H9 (cell line): ENCODE results near the gene RUNX2. TPM values are rescaled to one million over a fixed set of nuclear protein-coding genes. Genes with fewer than 3 reads are reported as not detected.

Experiments
- DNase-seq: peaks from one replicate; pipeline ENCODE4 v3.0.0-alpha.2; 2017
- H2AFZ ChIP-seq: one replicate; pipeline ENCODE4 v1.6.1; 2013; ENCODE audit warnings: mild to moderate bottlenecking, low read length, control low read depth, moderate library complexity
- H2AK5ac ChIP-seq: 2 replicates; pipeline ENCODE4 v1.6.1; 2013; ENCODE audit warnings: low read length, control low read depth, mixed read lengths; ENCODE audit not compliant: insufficient read length
- H2BK120ac ChIP-seq: one replicate; pipeline ENCODE4 v1.6.1; 2013; ENCODE audit warnings: low read depth, mild to moderate bottlenecking, low read length, control low read depth, inconsistent platforms; ENCODE audit not compliant: poor library complexity, severe bottlenecking
- H2BK12ac ChIP-seq: 2 replicates; pipeline ENCODE4 v1.6.1; 2013; ENCODE audit warnings: low read length, control low read depth, mixed read lengths, low read depth; ENCODE audit not compliant: insufficient read length
- H2BK15ac ChIP-seq: 2 replicates; pipeline ENCODE4 v1.6.1; 2013; ENCODE audit warnings: low read depth, low read length, control low read depth
- H2BK20ac ChIP-seq: one replicate; pipeline ENCODE4 v1.6.1; 2013; ENCODE audit warnings: low read depth, mild to moderate bottlenecking, low read length, control low read depth, inconsistent platforms; ENCODE audit not compliant: poor library complexity, severe bottlenecking
- H2BK5ac ChIP-seq: 2 replicates; pipeline ENCODE4 v1.6.1; 2013; ENCODE audit warnings: low read length, control low read depth, mixed read lengths; ENCODE audit not compliant: insufficient read length
- H3K14ac ChIP-seq: 2 replicates; pipeline ENCODE4 v1.6.1; 2013; ENCODE audit warnings: low read length, control low read depth; ENCODE audit not compliant: insufficient read depth
- H3K18ac ChIP-seq: 2 replicates; pipeline ENCODE4 v1.6.1; 2013; ENCODE audit warnings: low read depth, mild to moderate bottlenecking, mixed read lengths, low read length, control low read depth; ENCODE audit not compliant: insufficient read length
- H3K23ac ChIP-seq: 2 replicates; pipeline ENCODE4 v1.6.1; 2013; ENCODE audit warnings: low read length, control low read depth, mixed read lengths, low read depth; ENCODE audit not compliant: insufficient read length
- H3K23me2 ChIP-seq: 2 replicates; pipeline ENCODE4 v1.6.1; 2013; ENCODE audit warnings: low read depth, mild to moderate bottlenecking, mixed read lengths, low read length, control low read depth; ENCODE audit not compliant: insufficient read length, poor library complexity, severe bottlenecking
- H3K27ac ChIP-seq: 2 replicates; pipeline ENCODE4 v1.5.1; 2013; ENCODE audit warnings: low read length, control low read depth, mixed read lengths, low read depth; ENCODE audit not compliant: insufficient read length
- H3K27me3 ChIP-seq: 2 replicates; pipeline ENCODE4 v1.6.1; 2013; ENCODE audit warnings: low read length, control low read depth, inconsistent platforms; ENCODE audit not compliant: insufficient read depth
- H3K4ac ChIP-seq: 2 replicates; pipeline ENCODE4 v1.6.1; 2013; ENCODE audit warnings: low read depth, mild to moderate bottlenecking, control low read depth, inconsistent platforms, low read length, moderate library complexity
- H3K4me1 ChIP-seq: 2 replicates; pipeline ENCODE4 v1.6.1; 2013; ENCODE audit warnings: low read length, control low read depth, inconsistent platforms; ENCODE audit not compliant: insufficient read depth
- H3K4me2 ChIP-seq: 2 replicates; pipeline ENCODE4 v1.6.1; 2013; ENCODE audit warnings: low read length, control low read depth, mixed read lengths; ENCODE audit not compliant: insufficient read length, insufficient read depth
- H3K56ac ChIP-seq: 2 replicates; pipeline ENCODE4 v1.6.1; 2013; ENCODE audit warnings: low read depth, mild to moderate bottlenecking, mixed read lengths, low read length, control low read depth; ENCODE audit not compliant: insufficient read length
- H3K79me1 ChIP-seq: 2 replicates; pipeline ENCODE4 v1.6.1; 2013; ENCODE audit warnings: low read depth, mild to moderate bottlenecking, moderate library complexity, low read length, control low read depth, inconsistent platforms; ENCODE audit not compliant: insufficient read depth, poor library complexity, severe bottlenecking
- H3K79me2 ChIP-seq: 2 replicates; pipeline ENCODE4 v1.6.1; 2013; ENCODE audit warnings: low read length, control low read depth, inconsistent platforms; ENCODE audit not compliant: insufficient read depth
- H3K9ac ChIP-seq: 2 replicates; pipeline ENCODE4 v1.6.1; 2013; ENCODE audit warnings: low read length, control low read depth, mixed read lengths; ENCODE audit not compliant: insufficient read length; ENCODE audit errors: extremely low read depth
- H3K9me3 ChIP-seq: one replicate; pipeline ENCODE4 v1.6.1; 2013; ENCODE audit warnings: low read depth, low read length, inconsistent platforms; ENCODE audit not compliant: control insufficient read depth
- H3T11ph ChIP-seq: one replicate; pipeline ENCODE4 v1.6.1; 2013; ENCODE audit warnings: mild to moderate bottlenecking, low read length, control low read depth, inconsistent platforms
- H4K20me1 ChIP-seq: one replicate; pipeline ENCODE4 v1.6.1; 2013; ENCODE audit not compliant: control insufficient read depth, insufficient read length, insufficient read depth
- H4K5ac ChIP-seq: 2 replicates; pipeline ENCODE4 v1.6.1; 2013; ENCODE audit warnings: low read depth, mild to moderate bottlenecking, mixed read lengths, low read length, control low read depth; ENCODE audit not compliant: insufficient read length
- H4K8ac ChIP-seq: replicated peaks from 2 replicates; pipeline ENCODE4 v1.6.1; 2013; ENCODE audit warnings: low read length, control low read depth, mixed read lengths, low read depth; ENCODE audit not compliant: insufficient read length
- H4K91ac ChIP-seq: 2 replicates; pipeline ENCODE4 v1.6.1; 2013; ENCODE audit warnings: low read depth, mild to moderate bottlenecking, moderate library complexity, mixed read lengths, low read length, control low read depth; ENCODE audit not compliant: insufficient read length
- H3K27ac Mint-ChIP-seq, 3 experiments: 2 replicates in 2 of 3; 3 replicates in 1 of 3; pipeline ENCODE4 v1.8.0; 2020 to 2021; ENCODE audit warnings: mixed read lengths in 3 of 3, mild to moderate bottlenecking in 1 of 3, moderate library complexity in 1 of 3
- H3K27me3 Mint-ChIP-seq: 2 replicates; pipeline ENCODE4 v1.8.0; 2021; ENCODE audit warnings: low read depth, mild to moderate bottlenecking, moderate library complexity, mixed read lengths
- H3K36me3 Mint-ChIP-seq, 3 experiments: 2 replicates in 2 of 3; 3 replicates in 1 of 3; pipeline ENCODE4 v1.8.0; 2020 to 2021; ENCODE audit warnings: low read depth in 3 of 3, mixed read lengths in 3 of 3; ENCODE audit not compliant: insufficient read depth in 1 of 3
- H3K4me1 Mint-ChIP-seq, 2 experiments: 2 replicates each; pipeline ENCODE4 v1.8.0; 2020; ENCODE audit warnings: mixed read lengths in 2 of 2
- H3K4me3 Mint-ChIP-seq, 2 experiments: 2 replicates in 1 of 2; 3 replicates in 1 of 2; pipeline ENCODE4 v1.8.0; 2020 to 2021; ENCODE audit warnings: mild to moderate bottlenecking in 2 of 2, mixed read lengths in 2 of 2, moderate library complexity in 1 of 2
- H3K9me3 Mint-ChIP-seq, 2 experiments: 2 replicates in 1 of 2; 3 replicates in 1 of 2; pipeline ENCODE4 v1.8.0; 2020; ENCODE audit warnings: mild to moderate bottlenecking in 2 of 2, mixed read lengths in 2 of 2, moderate library complexity in 1 of 2
- CTCF ChIP-seq: fragments of 200-600 bp; sonication (generic); conservative IDR thresholded peaks from 3 replicates; pipeline ENCODE4 v1.8.0; 2021; ENCODE audit warnings: antibody characterized with exemption, mild to moderate bottlenecking
- WGBS: extraction: QIAGEN DNeasy Blood & Tissue Kit; methylation state at CpG from one replicate; pipeline ENCODE4 v1.1.7; 2013; ENCODE audit warnings: missing lambda C conversion rate, low lambda C conversion rate, mixed read lengths; ENCODE audit not compliant: insufficient read length; ENCODE audit errors: extremely low coverage; 5-methylcytosine and 5-hydroxymethylcytosine counted together
- total RNA-seq: library from RNA; stranded (reverse); gene quantifications from 2 replicates; pipeline ENCODE4 v1.2.1, GENCODE V29; 2021

The RUNX2 gene
- total RNA-seq, 1 experiment from 2014 or later = 0.15 TPM

- Mint-ChIP-seq H3K27ac (no peak overlapping the region), H3K9me3 (no peaks in the 10 kb centered on the region), H3K27me3 (no peaks in the 10 kb centered on the region; the same call in 1 of the 2 replicates), H3K4me3 (no peak overlapping the region), H3K4me1 (peaks cover 3 to 5% of the 10 kb centered on the region in 2 experiments), H3K36me3 (no peaks in the 10 kb centered on the region)
- H3K27me3 ChIP-seq = no peaks in the 10 kb centered on the region
- no peaks in the 10 kb centered on the region for H3K79me2 ChIP-seq
- no peak for TF ChIP-seq CTCF
- H3T11ph ChIP-seq = no peak overlapping the region
- no peak overlapping the region for H3K56ac ChIP-seq
- DNase-seq = no peak
- no peak overlapping the region for H2BK20ac ChIP-seq
- no peak overlapping the region for H3K9ac ChIP-seq
- H3K23ac ChIP-seq = no peak overlapping the region
- no peak overlapping the region for H3K18ac ChIP-seq
- no peak overlapping the region for H2BK12ac ChIP-seq
- H3K4me2 ChIP-seq = no peak overlapping the region
- H3K27ac ChIP-seq = no peak overlapping the region
- no peak overlapping the region for H2AK5ac ChIP-seq
- no peak overlapping the region for H3K4ac ChIP-seq
- no peak overlapping the region for H4K5ac ChIP-seq
- no peak overlapping the region for H2BK15ac ChIP-seq
- no peak overlapping the region for H2BK5ac ChIP-seq
- H3K4me1 ChIP-seq = no peaks in the 10 kb centered on the region
- no peaks in the 10 kb centered on the region for H3K9me3 ChIP-seq
- H3K79me1 ChIP-seq = no peaks in the 10 kb centered on the region
- no peak overlapping the region for H2BK120ac ChIP-seq
- H3K23me2 ChIP-seq = no peaks in the 10 kb centered on the region
- no peak overlapping the region for H4K91ac ChIP-seq
- no peaks in the 10 kb centered on the region for H4K20me1 ChIP-seq
- no peak overlapping the region for H4K8ac ChIP-seq
- H2AFZ ChIP-seq = no peak overlapping the region
- H3K14ac ChIP-seq = no peak overlapping the region
- no CpG with 5 or more reads among the region's 2 CpGs for WGBS
Observed at GRCh38 chr6:45488889-45489288, 160.8 kb downstream of the RUNX2 start.
